SK-N-SH treated with all-trans-retinoic acid at 6 μM for 48 hours (cell line): ENCODE data around the gene KRT9.

Experiments
- ATAC-seq: fragments of 200-7000 bp; cut with Tn5 transposase; 3 replicates; pipeline ENCODE4 v1.9.1; 2020; ENCODE audit warnings: mild to moderate bottlenecking, moderate library complexity
- ARNTL ChIP-seq: fragments of 450-650 bp; formaldehyde crosslinking; IDR thresholded peaks from 2 replicates; pipeline ENCODE4 v1.5.0; 2020; ENCODE audit warnings: low read depth, mild to moderate bottlenecking, moderate library complexity, borderline replicate concordance
- BACH2 ChIP-seq: fragments of 250-450 bp; sonication (Bioruptor Pico); IDR thresholded peaks from 2 replicates; pipeline ENCODE4 v1.9.0; 2021; ENCODE audit warnings: mild to moderate bottlenecking, borderline replicate concordance
- CSDC2 ChIP-seq: fragments of 250-450 bp; sonication (Bioruptor Pico); IDR thresholded peaks from 2 replicates; pipeline ENCODE4 v1.5.0; 2020; ENCODE audit warnings: mild to moderate bottlenecking, moderate library complexity
- ESRRG ChIP-seq: fragments of 250-450 bp; sonication (Bioruptor Pico); IDR thresholded peaks from 2 replicates; pipeline ENCODE4 v1.6.1; 2021; ENCODE audit warnings: mild to moderate bottlenecking
- ISL1 ChIP-seq: fragments of 250-450 bp; sonication (Bioruptor Pico); IDR thresholded peaks from 2 replicates; pipeline ENCODE4 v2.1.2; 2022; ENCODE audit warnings: mild to moderate bottlenecking, moderate library complexity
- PPARA ChIP-seq: fragments of 250-450 bp; sonication (Bioruptor Pico); IDR thresholded peaks from 2 replicates; pipeline ENCODE4 v1.5.0; 2020; ENCODE audit warnings: mild to moderate bottlenecking, borderline replicate concordance
- RARB ChIP-seq: fragments of 250-450 bp; sonication (Bioruptor Pico); IDR thresholded peaks from 2 replicates; pipeline ENCODE4 v1.8.0; 2021; ENCODE audit warnings: mild to moderate bottlenecking, moderate library complexity
- SNAI2 ChIP-seq: fragments of 250-450 bp; sonication (Bioruptor Pico); IDR thresholded peaks from 2 replicates; pipeline ENCODE4 v1.5.0; 2020; ENCODE audit warnings: mild to moderate bottlenecking, moderate library complexity
- TCF4 ChIP-seq: fragments of 250-450 bp; sonication (Bioruptor Pico); IDR thresholded peaks from 2 replicates; pipeline ENCODE4 v1.8.0; 2021; ENCODE audit warnings: mild to moderate bottlenecking, moderate library complexity, borderline replicate concordance
- TOX ChIP-seq: fragments of 250-450 bp; sonication (Bioruptor Pico); IDR thresholded peaks from 2 replicates; pipeline ENCODE4 v1.8.0; 2021; ENCODE audit warnings: mild to moderate bottlenecking, moderate library complexity, borderline replicate concordance
- ZC3H10 ChIP-seq: fragments of 250-450 bp; sonication (Bioruptor Pico); IDR thresholded peaks from 2 replicates; pipeline ENCODE4 v1.5.1; 2021; ENCODE audit warnings: mild to moderate bottlenecking, moderate library complexity
- ZFP3 ChIP-seq: fragments of 250-450 bp; sonication (Bioruptor Pico); IDR thresholded peaks from 2 replicates; pipeline ENCODE4 v1.5.0; 2020; ENCODE audit warnings: mild to moderate bottlenecking, moderate library complexity
- ZFP30 ChIP-seq: fragments of 450-650 bp; formaldehyde crosslinking; IDR thresholded peaks from 2 replicates; pipeline ENCODE4 v1.5.0; 2022; ENCODE audit warnings: mild to moderate bottlenecking, moderate library complexity
- ZNF565 ChIP-seq: fragments of 450-650 bp; formaldehyde crosslinking; conservative IDR thresholded peaks from 2 replicates; pipeline ENCODE4 v1.5.0; 2020; ENCODE audit warnings: low read depth, mild to moderate bottlenecking, moderate library complexity
- ZNF70 ChIP-seq: fragments of 450-650 bp; formaldehyde crosslinking; IDR thresholded peaks from 2 replicates; pipeline ENCODE4 v1.5.0; 2020; ENCODE audit warnings: mild to moderate bottlenecking, moderate library complexity
- ZNF8 ChIP-seq: fragments of 450-650 bp; formaldehyde crosslinking; IDR thresholded peaks from 2 replicates; pipeline ENCODE4 v1.5.0; 2020; ENCODE audit warnings: mild to moderate bottlenecking, moderate library complexity
- TF ChIP-seq, protein P1 (sequence below): fragments of 250-450 bp; sonication (Bioruptor Pico); IDR thresholded peaks from 2 replicates; pipeline ENCODE4 v1.8.0; 2021; ENCODE audit warnings: low read depth, mild to moderate bottlenecking, moderate library complexity, borderline replicate concordance
- TF ChIP-seq, protein P2 (sequence below): fragments of 250-450 bp; sonication (Bioruptor Pico); IDR thresholded peaks from 2 replicates; pipeline ENCODE4 v1.8.0; 2020; ENCODE audit warnings: mild to moderate bottlenecking, moderate library complexity, borderline replicate concordance
- TF ChIP-seq, protein P3 (sequence below): fragments of 250-450 bp; sonication (Bioruptor Pico); IDR thresholded peaks from 2 replicates; pipeline ENCODE4 v1.5.1; 2020; ENCODE audit warnings: low read depth, mild to moderate bottlenecking, moderate library complexity
- TF ChIP-seq, protein P4 (sequence below): fragments of 250-450 bp; sonication (Bioruptor Pico); IDR thresholded peaks from 2 replicates; pipeline ENCODE4 v1.5.0; 2020; ENCODE audit warnings: mild to moderate bottlenecking, moderate library complexity

Gene KRT9

DNA sequence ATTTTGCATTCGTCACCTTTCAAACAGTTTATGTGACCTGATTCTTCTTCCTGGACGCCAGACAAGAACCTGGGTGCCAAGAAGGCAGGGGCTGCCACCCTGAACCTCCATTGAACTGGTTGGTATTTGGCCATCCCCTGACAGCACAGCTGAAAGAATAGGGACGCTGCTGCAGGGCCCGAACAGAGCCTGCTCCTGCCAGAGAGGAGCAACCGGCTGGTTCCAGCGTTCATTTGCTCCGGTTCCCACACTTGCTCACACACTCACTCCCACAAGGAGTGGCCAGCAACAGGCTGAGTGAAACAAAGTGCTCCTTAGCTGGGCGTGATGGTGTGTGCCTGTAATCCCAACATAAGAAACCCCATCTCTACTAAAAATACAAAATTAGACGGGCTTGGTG lies 14.9 kb downstream of the KRT9 start (continued):
- no peak for TF ChIP-seq ZC3H10 (CRISPR knock-in tag)
- no peak for TF ChIP-seq ISL1 (CRISPR knock-in tag)
- TF ChIP-seq, all 23 proteins: peak for 0

DNA sequence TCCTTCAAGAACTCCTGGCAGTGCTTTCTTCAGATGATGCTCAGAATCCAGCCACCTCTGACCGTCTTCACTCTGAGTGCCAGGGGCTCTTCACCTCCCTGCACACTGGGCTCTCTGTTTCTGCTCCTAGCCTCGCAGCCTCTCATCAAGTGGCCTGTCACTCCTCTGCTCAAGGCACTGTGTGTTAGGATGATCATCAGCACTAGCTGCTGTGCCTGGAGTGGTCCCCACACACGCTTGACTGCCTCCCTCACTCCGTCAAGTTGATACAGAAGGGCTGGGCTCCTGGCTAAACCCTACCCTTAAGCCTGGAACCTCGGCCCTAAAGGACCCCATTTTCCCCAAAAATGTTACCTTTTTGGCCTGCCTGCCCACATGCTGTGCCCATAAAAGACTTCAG lies 15.6 kb downstream of the KRT9 start:
- no peak; the same call in 2 of the 3 replicates for ATAC-seq

DNA sequence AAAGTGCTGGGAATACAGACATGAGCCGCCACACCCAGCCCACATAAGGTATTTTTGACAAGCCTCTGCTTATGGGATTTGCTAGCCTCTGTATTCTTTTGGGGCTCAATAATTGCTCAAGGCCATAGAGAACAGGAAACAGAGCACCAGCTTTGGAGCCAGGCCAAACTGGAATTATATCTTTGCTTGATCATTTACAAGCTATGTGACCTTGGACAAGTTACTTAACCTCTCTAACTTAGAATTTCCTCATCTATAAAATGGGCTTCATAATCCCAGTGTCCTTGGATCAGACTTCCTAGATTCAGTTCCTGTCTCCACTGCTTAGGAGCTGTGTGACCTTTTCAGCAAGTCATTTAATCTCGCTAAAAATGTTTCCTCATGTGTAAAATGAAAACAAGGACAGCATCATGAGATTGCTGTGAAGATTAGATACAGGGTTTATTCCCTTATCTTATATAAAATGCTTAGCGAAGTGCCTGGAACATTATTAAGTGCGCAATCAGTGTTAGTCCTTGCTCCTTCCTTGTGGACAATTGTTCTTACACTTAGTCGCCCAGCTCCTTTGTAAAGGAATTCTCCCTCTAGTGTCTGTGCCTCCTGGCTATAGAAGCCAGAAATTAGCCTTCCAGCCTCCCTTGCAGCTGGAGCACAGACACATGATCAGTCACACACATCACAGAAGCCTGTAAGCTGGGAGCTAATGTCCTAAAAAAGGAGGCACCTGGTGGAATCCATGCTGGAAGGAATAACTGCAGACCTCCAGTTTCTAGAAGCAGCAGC lies 16.6 kb downstream of the KRT9 start:
- no peak for ATAC-seq
- TF ChIP-seq, protein P1, sequence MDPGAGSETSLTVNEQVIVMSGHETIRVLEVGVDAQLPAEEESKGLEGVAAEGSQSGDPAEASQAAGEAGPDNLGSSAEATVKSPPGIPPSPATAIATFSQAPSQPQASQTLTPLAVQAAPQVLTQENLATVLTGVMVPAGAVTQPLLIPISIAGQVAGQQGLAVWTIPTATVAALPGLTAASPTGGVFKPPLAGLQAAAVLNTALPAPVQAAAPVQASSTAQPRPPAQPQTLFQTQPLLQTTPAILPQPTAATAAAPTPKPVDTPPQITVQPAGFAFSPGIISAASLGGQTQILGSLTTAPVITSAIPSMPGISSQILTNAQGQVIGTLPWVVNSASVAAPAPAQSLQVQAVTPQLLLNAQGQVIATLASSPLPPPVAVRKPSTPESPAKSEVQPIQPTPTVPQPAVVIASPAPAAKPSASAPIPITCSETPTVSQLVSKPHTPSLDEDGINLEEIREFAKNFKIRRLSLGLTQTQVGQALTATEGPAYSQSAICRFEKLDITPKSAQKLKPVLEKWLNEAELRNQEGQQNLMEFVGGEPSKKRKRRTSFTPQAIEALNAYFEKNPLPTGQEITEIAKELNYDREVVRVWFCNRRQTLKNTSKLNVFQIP: no peak
- TF ChIP-seq ZNF8 (CRISPR knock-in tag): no peak
- no peak for TF ChIP-seq TCF4 (CRISPR knock-in tag)
- TF ChIP-seq SNAI2 (CRISPR knock-in tag): no peak
- no peak for TF ChIP-seq ESRRG
- no peak for TF ChIP-seq TOX
- no peak for TF ChIP-seq ZC3H10 (CRISPR knock-in tag)
- TF ChIP-seq ZNF565 (CRISPR knock-in tag): no peak
- TF ChIP-seq, protein P2, sequence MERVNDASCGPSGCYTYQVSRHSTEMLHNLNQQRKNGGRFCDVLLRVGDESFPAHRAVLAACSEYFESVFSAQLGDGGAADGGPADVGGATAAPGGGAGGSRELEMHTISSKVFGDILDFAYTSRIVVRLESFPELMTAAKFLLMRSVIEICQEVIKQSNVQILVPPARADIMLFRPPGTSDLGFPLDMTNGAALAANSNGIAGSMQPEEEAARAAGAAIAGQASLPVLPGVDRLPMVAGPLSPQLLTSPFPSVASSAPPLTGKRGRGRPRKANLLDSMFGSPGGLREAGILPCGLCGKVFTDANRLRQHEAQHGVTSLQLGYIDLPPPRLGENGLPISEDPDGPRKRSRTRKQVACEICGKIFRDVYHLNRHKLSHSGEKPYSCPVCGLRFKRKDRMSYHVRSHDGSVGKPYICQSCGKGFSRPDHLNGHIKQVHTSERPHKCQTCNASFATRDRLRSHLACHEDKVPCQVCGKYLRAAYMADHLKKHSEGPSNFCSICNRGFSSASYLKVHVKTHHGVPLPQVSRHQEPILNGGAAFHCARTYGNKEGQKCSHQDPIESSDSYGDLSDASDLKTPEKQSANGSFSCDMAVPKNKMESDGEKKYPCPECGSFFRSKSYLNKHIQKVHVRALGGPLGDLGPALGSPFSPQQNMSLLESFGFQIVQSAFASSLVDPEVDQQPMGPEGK (CRISPR knock-in tag): no peak
- TF ChIP-seq PPARA (CRISPR knock-in tag): no peak
- TF ChIP-seq, protein P3, sequence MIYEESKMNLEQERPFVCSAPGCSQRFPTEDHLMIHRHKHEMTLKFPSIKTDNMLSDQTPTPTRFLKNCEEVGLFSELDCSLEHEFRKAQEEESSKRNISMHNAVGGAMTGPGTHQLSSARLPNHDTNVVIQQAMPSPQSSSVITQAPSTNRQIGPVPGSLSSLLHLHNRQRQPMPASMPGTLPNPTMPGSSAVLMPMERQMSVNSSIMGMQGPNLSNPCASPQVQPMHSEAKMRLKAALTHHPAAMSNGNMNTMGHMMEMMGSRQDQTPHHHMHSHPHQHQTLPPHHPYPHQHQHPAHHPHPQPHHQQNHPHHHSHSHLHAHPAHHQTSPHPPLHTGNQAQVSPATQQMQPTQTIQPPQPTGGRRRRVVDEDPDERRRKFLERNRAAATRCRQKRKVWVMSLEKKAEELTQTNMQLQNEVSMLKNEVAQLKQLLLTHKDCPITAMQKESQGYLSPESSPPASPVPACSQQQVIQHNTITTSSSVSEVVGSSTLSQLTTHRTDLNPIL: no peak

More for the DNA sequence above, 15.6 kb downstream of the KRT9 start:
- TF ChIP-seq RARB (CRISPR knock-in tag): no peak
- TF ChIP-seq ESRRG: no peak
- TF ChIP-seq ZFP30 (CRISPR knock-in tag): no peak
- no peak for TF ChIP-seq PPARA (CRISPR knock-in tag)
- TF ChIP-seq TCF4 (CRISPR knock-in tag): no peak
- TF ChIP-seq, protein P2 (CRISPR knock-in tag): no peak
- TF ChIP-seq, protein P1: no peak
- no peak for TF ChIP-seq ZFP3 (CRISPR knock-in tag)
- no peak for TF ChIP-seq ARNTL
- TF ChIP-seq, protein P3: no peak
- TF ChIP-seq BACH2: no peak
- TF ChIP-seq ZC3H10 (CRISPR knock-in tag): no peak
- TF ChIP-seq ZNF565 (CRISPR knock-in tag): no peak
- TF ChIP-seq ZNF70: no peak
- TF ChIP-seq TOX: no peak
- TF ChIP-seq, protein P4, sequence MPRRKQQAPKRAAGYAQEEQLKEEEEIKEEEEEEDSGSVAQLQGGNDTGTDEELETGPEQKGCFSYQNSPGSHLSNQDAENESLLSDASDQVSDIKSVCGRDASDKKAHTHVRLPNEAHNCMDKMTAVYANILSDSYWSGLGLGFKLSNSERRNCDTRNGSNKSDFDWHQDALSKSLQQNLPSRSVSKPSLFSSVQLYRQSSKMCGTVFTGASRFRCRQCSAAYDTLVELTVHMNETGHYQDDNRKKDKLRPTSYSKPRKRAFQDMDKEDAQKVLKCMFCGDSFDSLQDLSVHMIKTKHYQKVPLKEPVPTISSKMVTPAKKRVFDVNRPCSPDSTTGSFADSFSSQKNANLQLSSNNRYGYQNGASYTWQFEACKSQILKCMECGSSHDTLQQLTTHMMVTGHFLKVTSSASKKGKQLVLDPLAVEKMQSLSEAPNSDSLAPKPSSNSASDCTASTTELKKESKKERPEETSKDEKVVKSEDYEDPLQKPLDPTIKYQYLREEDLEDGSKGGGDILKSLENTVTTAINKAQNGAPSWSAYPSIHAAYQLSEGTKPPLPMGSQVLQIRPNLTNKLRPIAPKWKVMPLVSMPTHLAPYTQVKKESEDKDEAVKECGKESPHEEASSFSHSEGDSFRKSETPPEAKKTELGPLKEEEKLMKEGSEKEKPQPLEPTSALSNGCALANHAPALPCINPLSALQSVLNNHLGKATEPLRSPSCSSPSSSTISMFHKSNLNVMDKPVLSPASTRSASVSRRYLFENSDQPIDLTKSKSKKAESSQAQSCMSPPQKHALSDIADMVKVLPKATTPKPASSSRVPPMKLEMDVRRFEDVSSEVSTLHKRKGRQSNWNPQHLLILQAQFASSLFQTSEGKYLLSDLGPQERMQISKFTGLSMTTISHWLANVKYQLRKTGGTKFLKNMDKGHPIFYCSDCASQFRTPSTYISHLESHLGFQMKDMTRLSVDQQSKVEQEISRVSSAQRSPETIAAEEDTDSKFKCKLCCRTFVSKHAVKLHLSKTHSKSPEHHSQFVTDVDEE (CRISPR knock-in tag): no peak
- TF ChIP-seq CSDC2: no peak
